Adipocyte (in vitro differentiated cells): ENCODE measurements around the gene FAM3C.
A peak's percentile ranks its signal among the peaks of the same experiment; 100 is the strongest.

ENCODE experiments used
- DNase-seq: peaks from one replicate; pipeline ENCODE4 v3.0.0-alpha.2; 2015; ENCODE audit warnings: low read depth
- H3K27me3 ChIP-seq: replicated peaks from 2 replicates; pipeline ENCODE4 v1.7.0; 2013; ENCODE audit warnings: mild to moderate bottlenecking, low read length, moderate library complexity; ENCODE audit not compliant: control insufficient read depth, insufficient read depth
- H3K36me3 ChIP-seq: 2 replicates; pipeline ENCODE4 v1.7.0; 2013; ENCODE audit warnings: low read length, mild to moderate bottlenecking, moderate library complexity; ENCODE audit not compliant: control insufficient read depth, insufficient read depth, severe bottlenecking
- H3K4me1 ChIP-seq: 2 replicates; pipeline ENCODE4 v1.7.0; 2013; ENCODE audit warnings: mild to moderate bottlenecking, low read length, moderate library complexity; ENCODE audit not compliant: control insufficient read depth, insufficient read depth
- H3K4me3 ChIP-seq: 2 replicates; pipeline ENCODE4 v1.7.0; 2013; ENCODE audit warnings: mild to moderate bottlenecking, low read length, moderate library complexity
- H3K9ac ChIP-seq: 2 replicates; pipeline ENCODE4 v1.7.0; 2013; ENCODE audit warnings: mild to moderate bottlenecking, low read length, moderate library complexity
- H3K9me3 ChIP-seq: 2 replicates; pipeline ENCODE4 v1.7.0; 2013; ENCODE audit warnings: mild to moderate bottlenecking, low read length, moderate library complexity; ENCODE audit not compliant: control insufficient read depth

Gene FAM3C

DNA sequence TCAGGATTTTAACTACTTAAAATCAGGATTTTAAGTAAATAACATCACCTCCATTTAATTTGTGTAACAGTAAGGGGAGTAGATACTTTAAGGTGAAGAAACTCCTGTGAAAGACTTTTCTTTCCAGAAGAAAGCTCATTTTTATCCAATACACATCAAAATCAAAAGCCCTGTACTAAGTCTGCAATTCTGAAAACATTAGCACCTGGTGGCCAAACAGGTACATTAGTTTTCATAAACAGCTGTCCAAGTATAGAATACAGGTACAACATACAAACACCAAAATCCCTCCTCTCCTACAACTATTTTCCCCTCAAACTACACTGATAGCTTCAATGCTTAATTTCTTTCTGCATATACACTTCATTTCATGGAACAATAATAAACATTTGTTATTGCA lies 22.9 kb downstream of the FAM3C start:
- H3K9me3 ChIP-seq: no peaks in the 10 kb centered on the region
- H3K36me3 ChIP-seq: peaks cover 84% of the 10 kb centered on the region
- H3K9ac ChIP-seq: no peak overlapping the region
- H3K27me3 ChIP-seq: no peaks in the 10 kb centered on the region
- DNase-seq: no peak
- H3K4me3 ChIP-seq: no peak overlapping the region
- H3K4me1 ChIP-seq: peaks cover 24% of the 10 kb centered on the region

DNA sequence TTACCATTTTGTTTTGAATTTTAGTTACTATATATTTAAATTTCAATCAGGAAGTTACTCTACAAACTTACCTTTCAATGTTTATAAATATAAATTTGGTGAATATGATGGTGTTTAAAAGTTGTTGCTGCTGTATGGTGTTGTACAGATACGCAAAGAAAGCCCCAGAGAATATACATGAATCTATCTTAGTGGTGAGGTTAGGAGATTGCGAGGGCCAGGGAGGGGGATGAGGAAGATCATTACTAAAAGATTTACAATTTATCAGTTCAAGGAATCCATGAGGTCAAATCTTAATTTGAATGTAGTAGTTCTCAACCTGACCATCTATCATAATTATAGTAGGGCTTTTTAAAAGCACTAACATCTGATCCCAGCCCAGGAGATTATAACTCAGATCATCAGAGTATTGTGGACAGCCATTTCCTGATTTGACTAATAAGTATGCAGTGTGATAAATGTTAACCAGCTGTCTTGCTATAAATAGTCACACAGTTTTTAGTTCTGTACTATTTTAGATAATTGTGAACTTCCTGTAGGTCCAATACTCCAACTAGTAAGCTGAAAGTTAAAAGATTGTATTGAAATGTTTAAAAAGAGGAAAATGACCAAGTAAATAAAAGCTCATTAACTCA lies 23.6 kb downstream of the FAM3C start:
- no peak for DNase-seq
- no peaks in the 10 kb centered on the region for H3K27me3 ChIP-seq
- H3K9ac ChIP-seq: no peak overlapping the region
- no peaks in the 10 kb centered on the region for H3K9me3 ChIP-seq
- no peak overlapping the region for H3K4me3 ChIP-seq
- peaks cover 84% of the 10 kb centered on the region for H3K36me3 ChIP-seq
- peaks cover 24% of the 10 kb centered on the region for H3K4me1 ChIP-seq

GRCh38 chr7:121371883-121372282 lies 24.2 kb downstream of the FAM3C start:
- H3K36me3 ChIP-seq: peaks cover 80% of the 10 kb centered on the region
- H3K27me3 ChIP-seq: no peaks in the 10 kb centered on the region
- no peak overlapping the region for H3K4me3 ChIP-seq
- peak; percentile 39 for DNase-seq
- H3K9me3 ChIP-seq: no peaks in the 10 kb centered on the region
- peaks cover 24% of the 10 kb centered on the region for H3K4me1 ChIP-seq
- no peak overlapping the region for H3K9ac ChIP-seq

DNA sequence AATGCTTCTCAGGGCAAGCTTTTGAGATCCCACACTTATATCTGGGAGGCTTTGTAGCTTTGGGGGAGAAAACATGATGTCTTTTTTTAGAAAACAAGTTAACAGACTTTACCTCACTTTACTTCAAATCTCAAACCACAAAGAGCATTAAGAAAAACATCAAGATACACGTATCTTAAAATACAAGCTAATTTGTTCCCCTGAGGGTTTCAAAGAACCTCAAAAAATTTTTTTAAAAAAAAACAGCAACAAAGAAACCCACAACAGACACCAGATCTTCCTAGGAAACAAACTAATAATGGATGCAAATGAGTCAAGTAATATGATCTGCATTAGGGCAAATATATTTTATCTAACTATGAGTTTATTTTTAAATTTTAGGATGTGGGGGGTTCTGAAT lies 24.7 kb downstream of the FAM3C start:
- H3K4me3 ChIP-seq: no peak overlapping the region
- H3K4me1 ChIP-seq: peaks cover 24% of the 10 kb centered on the region
- no peaks in the 10 kb centered on the region for H3K9me3 ChIP-seq
- peaks cover 75% of the 10 kb centered on the region for H3K36me3 ChIP-seq
- H3K27me3 ChIP-seq: no peaks in the 10 kb centered on the region
- DNase-seq: no peak
- no peak overlapping the region for H3K9ac ChIP-seq

- peak overlapping the region; percentile 39 for H3K4me3 ChIP-seq
- DNase-seq: peak; percentile 69
- peak overlapping the region; percentile 20 for H3K9ac ChIP-seq
- no peaks in the 10 kb centered on the region for H3K9me3 ChIP-seq
- H3K27me3 ChIP-seq: no peaks in the 10 kb centered on the region
- H3K4me1 ChIP-seq: peaks cover 24% of the 10 kb centered on the region
- H3K36me3 ChIP-seq: peaks cover 74% of the 10 kb centered on the region
Observed at GRCh38 chr7:121369462-121369861, 26.6 kb downstream of the FAM3C start.

DNA sequence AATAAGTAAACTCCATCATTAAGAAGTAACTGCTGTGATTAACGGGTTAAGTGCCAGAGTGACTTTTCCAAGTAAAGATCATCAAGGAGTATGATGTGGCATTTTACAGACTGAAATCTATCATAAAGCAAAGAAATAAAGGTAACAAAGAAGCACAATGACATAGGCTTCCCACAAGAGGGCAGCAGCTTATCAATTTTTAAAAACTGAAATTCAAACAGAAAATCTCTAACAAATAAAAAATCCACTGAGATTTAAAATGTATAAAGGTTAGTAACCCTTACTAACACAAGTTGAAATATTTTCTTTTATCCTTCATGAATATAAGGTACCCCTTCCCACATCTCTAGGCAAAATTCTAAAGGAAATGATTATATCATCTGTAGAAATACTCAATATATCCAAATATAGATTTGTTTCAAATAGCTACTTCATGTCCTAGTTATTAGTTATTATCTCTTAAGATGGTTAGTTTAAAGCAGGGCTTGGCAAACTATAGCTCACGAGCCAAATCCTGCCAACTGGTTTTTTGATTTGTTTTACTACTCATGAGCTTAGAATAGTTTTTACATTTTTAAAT lies 29.2 kb downstream of the FAM3C start:
- no peaks in the 10 kb centered on the region for H3K27me3 ChIP-seq
- peaks cover 80% of the 10 kb centered on the region for H3K36me3 ChIP-seq
- peak overlapping the region; percentile 46 for H3K9ac ChIP-seq
- no peak overlapping the region for H3K4me3 ChIP-seq
- H3K9me3 ChIP-seq: no peaks in the 10 kb centered on the region
- peaks cover 11% of the 10 kb centered on the region for H3K4me1 ChIP-seq
- peak; percentile 77 for DNase-seq

GRCh38 chr7:121360564-121360963 lies 35.5 kb downstream of the FAM3C start:
- Histone ChIP-seq H3K9me3 (no peaks in the 10 kb centered on the region), H3K9ac (no peak overlapping the region), H3K27me3 (no peaks in the 10 kb centered on the region), H3K36me3 (peaks cover 100% of the 10 kb centered on the region), H3K4me3 (no peak overlapping the region), H3K4me1 (no peaks in the 10 kb centered on the region)
- DNase-seq: no peak

DNA sequence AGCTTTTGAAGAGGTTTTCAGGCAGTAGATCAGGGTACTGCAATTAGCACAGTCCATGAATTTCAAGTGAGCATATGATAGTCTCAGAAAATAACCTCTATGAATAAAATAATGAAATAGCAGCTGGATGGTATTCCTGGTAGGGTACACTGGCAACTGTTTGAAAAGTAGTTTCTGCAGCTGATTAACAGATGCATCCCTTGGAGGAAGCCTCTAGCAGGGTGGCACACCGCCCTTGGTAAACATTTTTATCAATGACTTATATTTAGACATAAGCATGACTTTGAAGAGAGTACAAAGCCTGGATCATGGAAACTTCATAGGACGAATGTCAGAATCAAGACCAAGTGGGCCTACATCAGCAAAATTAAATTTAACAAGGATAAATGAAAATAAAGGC lies 40.5 kb downstream of the FAM3C start:
- Histone ChIP-seq H3K4me1 (no peaks in the 10 kb centered on the region), H3K4me3 (no peak overlapping the region), H3K36me3 (peaks cover 100% of the 10 kb centered on the region), H3K9me3 (no peaks in the 10 kb centered on the region), H3K9ac (no peak overlapping the region), H3K27me3 (no peaks in the 10 kb centered on the region)
- no peak for DNase-seq

DNA sequence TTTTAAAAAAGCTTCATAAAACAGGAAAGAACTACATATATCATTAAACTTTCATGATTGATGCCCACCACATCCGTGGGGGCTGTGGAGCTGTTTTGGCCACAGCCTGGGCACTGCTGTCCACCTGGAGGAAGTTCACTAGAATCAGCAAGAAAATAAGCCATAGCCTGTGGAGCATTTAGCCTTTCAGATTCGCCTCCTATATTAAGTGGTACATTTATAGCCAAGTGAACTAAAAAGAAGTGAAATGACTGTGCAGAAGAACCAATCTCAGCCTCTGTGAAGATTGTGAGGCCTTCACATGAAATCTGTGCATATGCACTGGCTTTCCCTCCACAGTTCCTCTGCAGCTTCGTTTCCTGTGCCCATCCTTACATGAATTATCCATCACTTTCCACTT lies 43.8 kb downstream of the FAM3C start:
- Histone ChIP-seq H3K9ac (no peak overlapping the region), H3K36me3 (peaks cover 72% of the 10 kb centered on the region), H3K4me3 (no peak overlapping the region), H3K9me3 (no peaks in the 10 kb centered on the region), H3K27me3 (no peaks in the 10 kb centered on the region), H3K4me1 (no peaks in the 10 kb centered on the region)
- no peak for DNase-seq

- no peak overlapping the region for H3K4me3 ChIP-seq
- H3K27me3 ChIP-seq: no peaks in the 10 kb centered on the region
- H3K36me3 ChIP-seq: peaks cover 72% of the 10 kb centered on the region
- H3K9me3 ChIP-seq: no peaks in the 10 kb centered on the region
- no peak for DNase-seq
- no peak overlapping the region for H3K9ac ChIP-seq
- no peaks in the 10 kb centered on the region for H3K4me1 ChIP-seq
Observed at GRCh38 chr7:121351682-121352081, 44.4 kb downstream of the FAM3C start.

DNA sequence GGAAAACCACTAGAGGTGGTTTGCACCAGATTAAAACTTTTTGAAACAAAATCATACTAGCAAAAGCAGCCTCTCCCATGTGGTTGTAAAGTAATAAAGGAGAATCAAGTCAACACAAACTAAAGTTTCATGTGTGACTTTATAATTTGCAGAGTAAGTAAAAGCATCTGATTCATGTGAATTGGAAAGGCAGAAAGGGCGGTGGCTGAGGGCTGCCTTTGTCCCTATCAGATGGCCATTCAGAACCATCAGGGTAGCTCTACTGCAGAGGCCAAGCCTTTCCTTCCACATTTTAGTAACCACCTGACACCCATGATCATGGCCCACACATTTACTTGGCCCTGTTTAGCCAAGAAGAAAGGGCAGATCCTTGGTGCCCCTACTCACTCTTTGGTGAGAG lies 51.6 kb downstream of the FAM3C start:
- H3K27me3 ChIP-seq: no peaks in the 10 kb centered on the region
- peaks cover 37% of the 10 kb centered on the region for H3K4me1 ChIP-seq
- H3K4me3 ChIP-seq: no peak overlapping the region
- no peaks in the 10 kb centered on the region for H3K9me3 ChIP-seq
- peaks cover 8% of the 10 kb centered on the region for H3K36me3 ChIP-seq
- DNase-seq: peak; percentile 3
- H3K9ac ChIP-seq: no peak overlapping the region

- H3K4me3 ChIP-seq: no peak overlapping the region
- H3K36me3 ChIP-seq: peaks cover 8% of the 10 kb centered on the region
- peak; percentile 42 for DNase-seq
Observed at GRCh38 chr7:121344093-121344492, 52.0 kb downstream of the FAM3C start.

More at GRCh38 chr7:121344093-121344492, 52.0 kb downstream of the FAM3C start:
- Histone ChIP-seq H3K9ac (no peak overlapping the region), H3K27me3 (no peaks in the 10 kb centered on the region), H3K9me3 (no peaks in the 10 kb centered on the region), H3K4me1 (peaks cover 37% of the 10 kb centered on the region)
